Neural cell (in vitro differentiated cells): Measurements from ENCODE around the gene DUSP28.
A peak's percentile ranks its signal among the peaks of the same experiment; 100 is the strongest.

Source experiments
- CTCF ChIP-seq: fragments of 450-650 bp; IDR thresholded peaks from 2 replicates; pipeline ENCODE4 v1.5.1; 2014; ENCODE audit warnings: antibody characterized with exemption, mild to moderate bottlenecking, moderate library complexity; ENCODE audit not compliant: poor library complexity, severe bottlenecking
- EP300 ChIP-seq: fragments of 450-650 bp; conservative IDR thresholded peaks from 2 replicates; pipeline ENCODE4 v1.6.1; 2014; ENCODE audit warnings: antibody characterized with exemption, mild to moderate bottlenecking, moderate library complexity; ENCODE audit not compliant: poor library complexity, severe bottlenecking
- EZH2 ChIP-seq: fragments of 200-600, 300-800 bp; shearing (Covaris generic), sonication (generic); IDR thresholded peaks from 2 replicates; pipeline ENCODE4 v1.6.1; 2014; ENCODE audit warnings: antibody characterized with exemption, low read length, borderline replicate concordance, mild to moderate bottlenecking; ENCODE audit not compliant: insufficient read depth, poor library complexity, severe bottlenecking
- POLR2AphosphoS5 ChIP-seq: IDR thresholded peaks from 2 replicates; pipeline ENCODE4 v1.6.1; 2012
- RAD21 ChIP-seq: fragments of 450-650 bp; conservative IDR thresholded peaks from 2 replicates; pipeline ENCODE4 v1.6.1; 2014; ENCODE audit warnings: antibody characterized with exemption, mild to moderate bottlenecking, moderate library complexity
- REST ChIP-seq: IDR thresholded peaks from 2 replicates; pipeline ENCODE4 v1.6.1; 2012; ENCODE audit warnings: borderline replicate concordance
- SMC3 ChIP-seq: fragments of 450-650 bp; conservative IDR thresholded peaks from 2 replicates; pipeline ENCODE4 v1.6.1; 2014; ENCODE audit warnings: antibody characterized with exemption, mild to moderate bottlenecking, moderate library complexity; ENCODE audit not compliant: poor library complexity

- peak; percentile 15 for TF ChIP-seq CTCF
- TF ChIP-seq POLR2AphosphoS5: peak; percentile 85
- TF ChIP-seq RAD21: no peak
- TF ChIP-seq EZH2: no peak
- TF ChIP-seq EP300: peak; percentile 14
- TF ChIP-seq REST: peak; percentile 62
- peak; percentile 46 for TF ChIP-seq SMC3
Measured at GRCh38 chr2:240586198-240586918, 26.2 kb downstream of the DUSP28 start, which contains the start of gene CAPN10.
